Endodermal cell (in vitro differentiated cells): Measurements from ENCODE around the gene HES5. TPM values are rescaled to one million over a fixed set of nuclear protein-coding genes. Genes with fewer than 3 reads are reported as not detected.
"Not testable (repeated sequence)": the region's sequence is repeated elsewhere in the genome, so short reads cannot be mapped to it uniquely, and the experiment has no call there.

ENCODE experiments used
- DNase-seq: peaks from one replicate; pipeline ENCODE4 v3.0.0-alpha.2; 2017
- H3K27ac ChIP-seq: 2 replicates; pipeline ENCODE4 v1.5.1; 2013; ENCODE audit warnings: mild to moderate bottlenecking, low read depth, low read length, moderate library complexity
- H3K27me3 ChIP-seq: 2 replicates; pipeline ENCODE4 v1.6.1; 2013; ENCODE audit warnings: mild to moderate bottlenecking, low read length, moderate library complexity; ENCODE audit not compliant: insufficient read depth, control insufficient read depth, poor library complexity, severe bottlenecking
- H3K36me3 ChIP-seq: 2 replicates; pipeline ENCODE4 v1.7.0; 2013; ENCODE audit warnings: mild to moderate bottlenecking, low read length, moderate library complexity; ENCODE audit not compliant: control insufficient read depth, insufficient read depth
- H3K4me1 ChIP-seq: one replicate; pipeline ENCODE4 v1.7.0; 2013; ENCODE audit warnings: low read length; ENCODE audit not compliant: control insufficient read depth, insufficient read depth
- H3K4me3 ChIP-seq: 2 replicates; pipeline ENCODE4 v1.5.1; 2013; ENCODE audit warnings: mild to moderate bottlenecking, low read length, moderate library complexity
- H3K9ac ChIP-seq: 2 replicates; pipeline ENCODE4 v1.6.1; 2013; ENCODE audit warnings: mild to moderate bottlenecking, low read length, moderate library complexity; ENCODE audit not compliant: poor library complexity, severe bottlenecking; ENCODE audit errors: extremely low read depth
- H3K9me3 ChIP-seq: 2 replicates; pipeline ENCODE4 v1.6.1; 2013; ENCODE audit warnings: mild to moderate bottlenecking, low read length, moderate library complexity; ENCODE audit not compliant: control insufficient read depth
- H3K27ac Mint-ChIP-seq: 2 replicates; pipeline ENCODE4 v1.8.0; 2020; ENCODE audit warnings: mixed read lengths
- H3K27me3 Mint-ChIP-seq: 2 replicates; pipeline ENCODE4 v1.8.0; 2021; ENCODE audit warnings: mild to moderate bottlenecking, mixed read lengths; ENCODE audit not compliant: insufficient read depth
- H3K36me3 Mint-ChIP-seq: 2 replicates; pipeline ENCODE4 v1.8.0; 2020; ENCODE audit warnings: low read depth, mixed read lengths
- H3K4me1 Mint-ChIP-seq: 2 replicates; pipeline ENCODE4 v1.8.0; 2020; ENCODE audit warnings: mixed read lengths
- H3K4me3 Mint-ChIP-seq: 2 replicates; pipeline ENCODE4 v1.8.0; 2020; ENCODE audit warnings: mild to moderate bottlenecking, moderate library complexity, mixed read lengths
- H3K9me3 Mint-ChIP-seq: 2 replicates; pipeline ENCODE4 v1.8.0; 2020; ENCODE audit warnings: mild to moderate bottlenecking, mixed read lengths
- WGBS, 2 experiments: methylation state at CpG; one replicate each; pipeline versions ENCODE4 v1.1.5 to v1.1.7; 2013; ENCODE audit warnings: missing lambda C conversion rate in 2 of 2, mixed read lengths in 1 of 2; ENCODE audit not compliant: insufficient coverage in 1 of 2, insufficient read length in 1 of 2; 5-methylcytosine and 5-hydroxymethylcytosine counted together
- total RNA-seq, 2 donors: library from RNA; stranded (reverse); fragmentation: NEBNext Ultra II Directional in 1 of 2; extraction: Animal tissue kit (Norgen Biotek cat#: 25700) in 1 of 2; gene quantifications; 2 replicates in 1 of 2; 3 replicates in 1 of 2; pipeline ENCODE4 v1.2.1, GENCODE V29; 2021
- TF ChIP-seq, protein P1 (sequence below): fragments of 200-600 bp; sonication (generic); conservative IDR thresholded peaks from 2 replicates; pipeline ENCODE4 v1.5.0; 2021; ENCODE audit warnings: antibody characterized with exemption, mild to moderate bottlenecking

Gene HES5
- total RNA-seq, 2 donors from 2014 or later, result not detected

DNA sequence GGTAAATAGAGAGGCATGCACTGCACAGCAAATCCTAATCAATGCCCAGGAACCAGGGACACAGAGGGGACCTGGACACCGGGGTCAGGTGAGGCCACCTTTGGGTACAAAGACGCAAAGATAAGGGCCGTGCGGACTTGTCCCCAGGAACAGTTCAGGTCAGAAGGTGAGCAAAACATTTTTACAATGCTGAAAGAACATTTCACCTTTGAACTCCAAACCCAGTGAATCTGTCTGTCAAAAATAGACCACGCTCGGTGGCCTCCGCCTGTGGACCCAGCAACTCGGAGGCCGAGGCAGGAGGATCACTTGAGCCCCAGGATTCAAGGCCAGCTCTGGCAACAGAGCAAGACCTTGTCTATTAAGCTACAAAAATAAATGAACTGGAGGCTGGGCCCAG lies 41.3 kb upstream of the HES5 start:
- no peaks in the 10 kb centered on the region for H3K4me1 ChIP-seq
- no peak overlapping the region for H3K4me3 ChIP-seq
- Mint-ChIP-seq H3K4me3 (no peak overlapping the region), H3K27ac (no peak overlapping the region), H3K27me3 (peaks cover 8% of the 10 kb centered on the region), H3K4me1 (no peaks in the 10 kb centered on the region), H3K36me3 (no peaks in the 10 kb centered on the region), H3K9me3 (peaks cover 8% of the 10 kb centered on the region)
- H3K9ac ChIP-seq, result no peak overlapping the region
- no peak for DNase-seq
- TF ChIP-seq, protein P1, sequence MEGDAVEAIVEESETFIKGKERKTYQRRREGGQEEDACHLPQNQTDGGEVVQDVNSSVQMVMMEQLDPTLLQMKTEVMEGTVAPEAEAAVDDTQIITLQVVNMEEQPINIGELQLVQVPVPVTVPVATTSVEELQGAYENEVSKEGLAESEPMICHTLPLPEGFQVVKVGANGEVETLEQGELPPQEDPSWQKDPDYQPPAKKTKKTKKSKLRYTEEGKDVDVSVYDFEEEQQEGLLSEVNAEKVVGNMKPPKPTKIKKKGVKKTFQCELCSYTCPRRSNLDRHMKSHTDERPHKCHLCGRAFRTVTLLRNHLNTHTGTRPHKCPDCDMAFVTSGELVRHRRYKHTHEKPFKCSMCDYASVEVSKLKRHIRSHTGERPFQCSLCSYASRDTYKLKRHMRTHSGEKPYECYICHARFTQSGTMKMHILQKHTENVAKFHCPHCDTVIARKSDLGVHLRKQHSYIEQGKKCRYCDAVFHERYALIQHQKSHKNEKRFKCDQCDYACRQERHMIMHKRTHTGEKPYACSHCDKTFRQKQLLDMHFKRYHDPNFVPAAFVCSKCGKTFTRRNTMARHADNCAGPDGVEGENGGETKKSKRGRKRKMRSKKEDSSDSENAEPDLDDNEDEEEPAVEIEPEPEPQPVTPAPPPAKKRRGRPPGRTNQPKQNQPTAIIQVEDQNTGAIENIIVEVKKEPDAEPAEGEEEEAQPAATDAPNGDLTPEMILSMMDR, result no peak
- H3K27ac ChIP-seq, result no peak overlapping the region
- WGBS, 2 experiments, result 92 to 95% methylated on average over 9 of the region's 9 CpGs
- no peaks in the 10 kb centered on the region for H3K27me3 ChIP-seq
- no peaks in the 10 kb centered on the region for H3K9me3 ChIP-seq
- no peaks in the 10 kb centered on the region for H3K36me3 ChIP-seq

DNA sequence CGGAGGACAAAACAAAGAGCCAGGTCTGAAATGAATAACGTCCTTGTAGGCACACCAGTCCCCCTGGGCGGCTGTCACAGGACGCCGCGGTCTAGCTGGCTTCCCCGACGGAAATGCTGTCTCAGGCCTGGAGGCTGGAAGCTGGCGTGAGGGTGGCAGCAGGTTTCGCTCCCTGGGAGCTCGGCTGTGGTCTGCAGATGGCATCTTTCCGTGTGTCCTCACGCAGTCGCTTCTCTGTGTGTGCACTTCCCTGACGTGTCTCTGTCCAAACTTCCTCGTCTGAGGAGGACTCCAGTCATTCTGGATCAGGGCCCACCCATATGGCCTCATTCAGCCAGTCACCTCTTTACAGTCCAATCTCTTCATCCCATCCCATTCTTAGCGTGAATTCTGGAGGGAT lies 40.3 kb upstream of the HES5 start:
- DNase-seq, result no peak
- H3K9me3 Mint-ChIP-seq, result peaks cover 8% of the 10 kb centered on the region
- H3K4me1 ChIP-seq, result no peaks in the 10 kb centered on the region
- 91 to 97% methylated on average over 16 to 17 of the region's 17 CpGs for WGBS, 2 experiments
- H3K36me3 ChIP-seq, result no peaks in the 10 kb centered on the region
- no peaks in the 10 kb centered on the region for H3K36me3 Mint-ChIP-seq
- H3K27me3 Mint-ChIP-seq, result peaks cover 8% of the 10 kb centered on the region
- no peak overlapping the region for H3K27ac Mint-ChIP-seq
- H3K9ac ChIP-seq, result no peak overlapping the region
- no peak overlapping the region for H3K4me3 ChIP-seq
- H3K9me3 ChIP-seq, result no peaks in the 10 kb centered on the region
- no peak overlapping the region for H3K27ac ChIP-seq
- no peaks in the 10 kb centered on the region for H3K4me1 Mint-ChIP-seq
- TF ChIP-seq, protein P1, result no peak
- no peaks in the 10 kb centered on the region for H3K27me3 ChIP-seq
- no peak overlapping the region for H3K4me3 Mint-ChIP-seq

DNA sequence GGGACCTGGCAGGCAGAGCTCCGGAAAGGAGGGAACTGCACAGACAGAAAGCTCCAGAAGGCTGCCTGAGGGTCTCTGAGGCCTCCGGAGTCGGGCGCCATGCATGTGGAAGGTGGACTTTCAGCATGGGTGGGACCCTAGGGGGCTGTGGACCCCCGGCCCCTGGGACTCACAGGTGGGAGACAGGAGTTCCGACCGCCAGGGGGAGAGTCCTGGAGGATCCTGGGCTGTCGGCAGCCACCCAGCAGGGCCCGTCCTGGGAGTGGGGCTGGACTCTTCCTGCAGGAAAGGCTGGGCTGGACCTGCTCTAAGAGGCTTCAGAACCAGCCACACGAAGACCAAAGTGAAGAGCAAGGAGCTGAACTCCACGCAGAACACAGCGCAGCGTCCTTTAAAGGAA lies 39.6 kb upstream of the HES5 start:
- H3K36me3 ChIP-seq, H3K4me3 Mint-ChIP-seq: not testable (repeated sequence)

DNA sequence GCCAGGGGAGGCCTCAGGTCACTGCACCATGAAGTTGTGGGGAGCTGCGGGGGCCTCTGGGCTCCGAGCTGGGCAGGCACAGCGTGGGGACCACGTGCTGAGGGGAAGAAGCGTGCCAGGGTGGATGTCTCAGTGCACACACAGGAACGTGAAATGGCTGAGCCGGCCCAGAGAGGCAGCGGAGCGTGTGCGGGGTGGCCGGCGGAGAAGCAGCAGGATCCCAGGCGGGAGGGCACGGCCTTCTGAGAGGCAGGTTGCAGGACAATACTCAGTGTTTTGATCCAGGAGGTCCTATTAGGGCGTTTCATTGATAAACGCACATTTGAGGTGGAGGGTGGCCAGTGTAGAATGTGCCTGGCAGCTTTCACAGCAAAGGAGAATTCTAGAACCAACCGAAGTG lies 39.0 kb upstream of the HES5 start:
- Mint-ChIP-seq H3K27ac (no peak overlapping the region), H3K36me3 (no peaks in the 10 kb centered on the region), H3K4me1 (no peaks in the 10 kb centered on the region), H3K27me3 (peaks cover 8% of the 10 kb centered on the region), H3K9me3 (peaks cover 8% of the 10 kb centered on the region), H3K4me3 (no peak overlapping the region)
- no peaks in the 10 kb centered on the region for H3K4me1 ChIP-seq
- no peak for DNase-seq
- H3K4me3 ChIP-seq, result no peak overlapping the region
- TF ChIP-seq, protein P1, result no peak
- no peaks in the 10 kb centered on the region for H3K36me3 ChIP-seq
- H3K27me3 ChIP-seq, result no peaks in the 10 kb centered on the region
- WGBS, 2 experiments, result 92 to 95% methylated on average over 14 to 16 of the region's 17 CpGs
- no peak overlapping the region for H3K9ac ChIP-seq
- no peaks in the 10 kb centered on the region for H3K9me3 ChIP-seq
- H3K27ac ChIP-seq, result no peak overlapping the region

More for the DNA sequence above, 39.6 kb upstream of the HES5 start:
- not testable (repeated sequence) for H3K9me3 ChIP-seq, H3K4me3 ChIP-seq, H3K36me3 Mint-ChIP-seq, H3K27me3 Mint-ChIP-seq, H3K27me3 ChIP-seq, H3K9me3 Mint-ChIP-seq, H3K4me1 ChIP-seq, DNase-seq, H3K4me1 Mint-ChIP-seq, H3K27ac Mint-ChIP-seq, H3K27ac ChIP-seq, H3K9ac ChIP-seq
- 84% methylated on average over 9 to 13 of the region's 13 CpGs for WGBS, 2 experiments

DNA sequence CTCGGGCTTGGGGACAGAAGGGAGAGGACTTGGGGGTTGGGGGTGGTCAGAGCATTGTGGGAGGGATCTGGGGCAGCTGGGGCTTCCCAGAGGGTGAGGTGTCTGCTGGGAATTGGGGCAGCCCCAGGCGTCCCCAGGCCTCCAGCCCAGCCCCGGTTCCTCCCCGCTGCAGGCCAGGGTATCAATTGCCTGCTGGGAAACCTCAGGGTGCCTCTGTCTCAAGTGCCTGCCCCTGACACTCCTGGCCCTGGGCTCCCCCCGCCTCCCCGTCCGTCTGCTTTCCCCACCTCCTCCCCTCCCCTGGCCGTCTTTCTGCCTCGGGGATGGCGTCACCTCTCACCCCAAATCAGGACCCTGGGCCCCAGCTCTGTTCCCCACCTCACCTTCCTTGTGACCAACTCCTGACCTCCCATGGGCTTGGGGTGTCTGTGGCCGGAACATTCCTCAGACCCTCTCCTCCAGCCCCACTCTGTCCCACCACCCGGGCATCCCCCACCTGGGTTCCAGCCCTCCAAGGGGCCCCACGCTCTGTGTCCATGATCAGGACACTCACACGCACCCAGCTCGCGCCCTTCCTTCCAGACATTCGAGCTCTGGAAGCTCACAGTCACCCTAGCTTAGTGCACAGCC lies 38.2 kb upstream of the HES5 start:
- H3K9ac ChIP-seq, H3K36me3 Mint-ChIP-seq: not testable (repeated sequence)

More for the DNA sequence above, 38.2 kb upstream of the HES5 start:
- not testable (repeated sequence) for H3K4me3 Mint-ChIP-seq, H3K9me3 ChIP-seq, H3K27me3 Mint-ChIP-seq, H3K27ac Mint-ChIP-seq, H3K27ac ChIP-seq, H3K4me1 ChIP-seq, H3K4me3 ChIP-seq, H3K36me3 ChIP-seq, H3K27me3 ChIP-seq, H3K4me1 Mint-ChIP-seq, H3K9me3 Mint-ChIP-seq, DNase-seq
- WGBS, 2 experiments, result 60 to 64% methylated on average over 1 to 7 of the region's 17 CpGs
